Liver (tissue), 9 donors: Measurements from ENCODE around the gene MYG1. TPM values are rescaled to one million over a fixed set of nuclear protein-coding genes. Genes with fewer than 3 reads are reported as not detected.
"Not testable (repeated sequence)": the region's sequence is repeated elsewhere in the genome, so short reads cannot be mapped to it uniquely, and the experiment has no call there.

Experiments used
- DNase-seq: peaks from one replicate; pipeline ENCODE4 v3.0.0-alpha.2; 2017; ENCODE audit warnings: low spot score
- H3K27ac ChIP-seq, 2 donors: one replicate each; pipeline ENCODE4 v1.7.0; 2013; ENCODE audit warnings: inconsistent platforms in 2 of 2, low read length in 2 of 2, control low read depth in 1 of 2, low read depth in 1 of 2, mild to moderate bottlenecking in 1 of 2
- H3K27me3 ChIP-seq, 4 donors: one replicate each; pipeline versions ENCODE4 v1.6.1 to v1.7.0; 2013; ENCODE audit warnings: low read length in 3 of 4, inconsistent platforms in 1 of 4, mild to moderate bottlenecking in 1 of 4, moderate library complexity in 1 of 4; ENCODE audit not compliant: control insufficient read depth in 4 of 4, insufficient read depth in 4 of 4
- H3K36me3 ChIP-seq, 4 donors: one replicate each; pipeline versions ENCODE4 v1.6.1 to v1.7.0; 2013; ENCODE audit warnings: low read length in 3 of 4, mild to moderate bottlenecking in 3 of 4, low read depth in 1 of 4, moderate library complexity in 1 of 4; ENCODE audit not compliant: control insufficient read depth in 4 of 4, insufficient read depth in 3 of 4
- H3K4me1 ChIP-seq, 4 donors: one replicate each; pipeline versions ENCODE4 v1.6.1 to v1.7.0; 2013; ENCODE audit warnings: low read length in 3 of 4, mild to moderate bottlenecking in 3 of 4, moderate library complexity in 1 of 4; ENCODE audit not compliant: control insufficient read depth in 4 of 4, insufficient read depth in 4 of 4
- H3K4me3 ChIP-seq, 3 donors: one replicate each; pipeline versions ENCODE4 v1.6.1 to v1.7.0; 2013; ENCODE audit warnings: low read length in 3 of 3, control low read depth in 1 of 3, low read depth in 1 of 3, mild to moderate bottlenecking in 1 of 3
- H3K9ac ChIP-seq, 2 donors: one replicate each; pipeline ENCODE4 v1.7.0; 2013; ENCODE audit warnings: low read length in 2 of 2, mild to moderate bottlenecking in 2 of 2, moderate library complexity in 2 of 2, control low read depth in 1 of 2, low read depth in 1 of 2
- H3K9me3 ChIP-seq, 4 donors: one replicate each; pipeline versions ENCODE4 v1.6.1 to v1.7.0; 2013; ENCODE audit warnings: low read length in 3 of 4; ENCODE audit not compliant: control insufficient read depth in 4 of 4
- EGR1 ChIP-seq, 2 donors: IDR thresholded peaks; 2 replicates each; pipeline ENCODE4 v1.6.1; 2016 to 2018; ENCODE audit warnings: antibody characterized with exemption in 2 of 2, low read depth in 2 of 2
- FOXA2 ChIP-seq: IDR thresholded peaks from 2 replicates; pipeline ENCODE4 v1.6.1; 2016; ENCODE audit warnings: antibody characterized with exemption
- GABPA ChIP-seq, 2 donors: IDR thresholded peaks in 1 of 2; conservative IDR thresholded peaks in 1 of 2; 2 replicates each; pipeline ENCODE4 v1.6.1; 2016; ENCODE audit warnings: antibody characterized with exemption in 2 of 2, mild to moderate bottlenecking in 1 of 2, moderate library complexity in 1 of 2
- HNF4G ChIP-seq: IDR thresholded peaks from 2 replicates; pipeline ENCODE4 v1.6.1; 2016; ENCODE audit warnings: antibody characterized with exemption
- JUND ChIP-seq, 2 donors: IDR thresholded peaks; 2 replicates each; pipeline ENCODE4 v1.6.1; 2016; ENCODE audit warnings: antibody characterized with exemption in 2 of 2
- MAX ChIP-seq: IDR thresholded peaks from 2 replicates; pipeline ENCODE4 v1.6.1; 2016; ENCODE audit warnings: antibody characterized with exemption
- NR2F2 ChIP-seq: IDR thresholded peaks from 2 replicates; pipeline ENCODE4 v1.6.1; 2016; ENCODE audit warnings: antibody characterized with exemption
- RAD21 ChIP-seq, 2 donors: IDR thresholded peaks; 2 replicates each; pipeline ENCODE4 v1.6.1; 2016; ENCODE audit warnings: antibody characterized with exemption in 2 of 2, mild to moderate bottlenecking in 2 of 2
- RXRA ChIP-seq, 2 donors: IDR thresholded peaks; 2 replicates each; pipeline ENCODE4 v1.6.1; 2017 to 2018; ENCODE audit warnings: antibody characterized with exemption in 2 of 2, mild to moderate bottlenecking in 1 of 2
- SP1 ChIP-seq: IDR thresholded peaks from 2 replicates; pipeline ENCODE4 v1.6.1; 2018; ENCODE audit warnings: antibody characterized with exemption, mild to moderate bottlenecking
- TAF1 ChIP-seq: conservative IDR thresholded peaks from 2 replicates; pipeline ENCODE4 v1.6.1; 2016; ENCODE audit warnings: antibody characterized with exemption, mild to moderate bottlenecking
- YY1 ChIP-seq: IDR thresholded peaks from 2 replicates; pipeline ENCODE4 v1.6.1; 2016; ENCODE audit warnings: antibody characterized with exemption, mild to moderate bottlenecking
- ZBTB33 ChIP-seq: IDR thresholded peaks from 2 replicates; pipeline ENCODE4 v1.6.1; 2016; ENCODE audit warnings: antibody characterized with exemption
- WGBS: extraction: QIAGEN DNeasy Blood & Tissue Kit; methylation state at CpG from one replicate; pipeline ENCODE4 v1.1.7; 2013; 5-methylcytosine and 5-hydroxymethylcytosine counted together
- polyA plus RNA-seq, 2 donors: library from polyadenylated mRNA; stranded (reverse) in 1 of 2; unstranded in 1 of 2; fragments of 200-250 nt in 1 of 2; fragments of >200 nt in 1 of 2; fragmentation: Nextera tagmentation in 1 of 2; extraction: Ambion mirVana in 1 of 2; gene quantifications; one replicate each; pipeline versions ENCODE4 v1.2.1 to v1.2.3, GENCODE V29; 2013 to 2015
- total RNA-seq, 2 donors: library from RNA; depleted of rRNA; stranded (reverse); fragments of >200 nt; gene quantifications; one replicate each; pipeline ENCODE4 v1.2.3, GENCODE V29; 2014
- TF ChIP-seq, protein P1 (sequence below): IDR thresholded peaks from 2 replicates; pipeline ENCODE4 v1.6.1; 2016; ENCODE audit warnings: antibody characterized with exemption, mild to moderate bottlenecking
- donor health status: healthy.
- donor health status: healthy.
- donor health status: healthy.
- donor health status: healthy.
- donor health status: healthy.

MYG1 gene
- total and polyA plus RNA-seq, 4 donors = 15.0 to 28.0 (median 19.3) TPM

- Histone ChIP-seq H3K9me3 (no peaks in the 10 kb centered on the region), H3K27ac (no peak overlapping the region), H3K27me3 (no peaks in the 10 kb centered on the region), H3K36me3 (no peaks in the 10 kb centered on the region), H3K9ac (no peak overlapping the region), H3K4me3 (no peak overlapping the region), H3K4me1 (peaks cover 0 to 22% (median 12%) of the 10 kb centered on the region in 4 donors)
- 43% methylated on average over 16 of the region's 16 CpGs for WGBS
- DNase-seq = no peak
- TF ChIP-seq RXRA (IDR thresholded peaks at IDR 0.05) (no peak), GABPA (IDR thresholded peaks at IDR 0.05 in 1 of 2, conservative IDR thresholded peaks at IDR 0.05 in 1 of 2) (no peak), TAF1 (no peak), EGR1 (IDR thresholded peaks at IDR 0.05; ENCODE audit: low read depth in 2 of 2) (no peak)
These were observed 28.5 kb downstream of the MYG1 start for GRCh38 chr12:53328043-53328435.

- Histone ChIP-seq H3K9ac (no peak overlapping the region), H3K36me3 (no peaks in the 10 kb centered on the region), H3K27me3 (no peaks in the 10 kb centered on the region), H3K9me3 (no peaks in the 10 kb centered on the region), H3K27ac (no peak overlapping the region), H3K4me3 (no peak overlapping the region), H3K4me1 (peaks cover 0 to 4% (median 0%) of the 10 kb centered on the region in 4 donors)
- WGBS = 78% methylated on average over 5 of the region's 5 CpGs
- no peak for TF ChIP-seq JUND (IDR thresholded peaks at IDR 0.05)
- TF ChIP-seq, protein P1, sequence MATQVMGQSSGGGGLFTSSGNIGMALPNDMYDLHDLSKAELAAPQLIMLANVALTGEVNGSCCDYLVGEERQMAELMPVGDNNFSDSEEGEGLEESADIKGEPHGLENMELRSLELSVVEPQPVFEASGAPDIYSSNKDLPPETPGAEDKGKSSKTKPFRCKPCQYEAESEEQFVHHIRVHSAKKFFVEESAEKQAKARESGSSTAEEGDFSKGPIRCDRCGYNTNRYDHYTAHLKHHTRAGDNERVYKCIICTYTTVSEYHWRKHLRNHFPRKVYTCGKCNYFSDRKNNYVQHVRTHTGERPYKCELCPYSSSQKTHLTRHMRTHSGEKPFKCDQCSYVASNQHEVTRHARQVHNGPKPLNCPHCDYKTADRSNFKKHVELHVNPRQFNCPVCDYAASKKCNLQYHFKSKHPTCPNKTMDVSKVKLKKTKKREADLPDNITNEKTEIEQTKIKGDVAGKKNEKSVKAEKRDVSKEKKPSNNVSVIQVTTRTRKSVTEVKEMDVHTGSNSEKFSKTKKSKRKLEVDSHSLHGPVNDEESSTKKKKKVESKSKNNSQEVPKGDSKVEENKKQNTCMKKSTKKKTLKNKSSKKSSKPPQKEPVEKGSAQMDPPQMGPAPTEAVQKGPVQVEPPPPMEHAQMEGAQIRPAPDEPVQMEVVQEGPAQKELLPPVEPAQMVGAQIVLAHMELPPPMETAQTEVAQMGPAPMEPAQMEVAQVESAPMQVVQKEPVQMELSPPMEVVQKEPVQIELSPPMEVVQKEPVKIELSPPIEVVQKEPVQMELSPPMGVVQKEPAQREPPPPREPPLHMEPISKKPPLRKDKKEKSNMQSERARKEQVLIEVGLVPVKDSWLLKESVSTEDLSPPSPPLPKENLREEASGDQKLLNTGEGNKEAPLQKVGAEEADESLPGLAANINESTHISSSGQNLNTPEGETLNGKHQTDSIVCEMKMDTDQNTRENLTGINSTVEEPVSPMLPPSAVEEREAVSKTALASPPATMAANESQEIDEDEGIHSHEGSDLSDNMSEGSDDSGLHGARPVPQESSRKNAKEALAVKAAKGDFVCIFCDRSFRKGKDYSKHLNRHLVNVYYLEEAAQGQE = no peak
- no peak for TF ChIP-seq GABPA (IDR thresholded peaks at IDR 0.05 in 1 of 2, conservative IDR thresholded peaks at IDR 0.05 in 1 of 2)
- no peak for TF ChIP-seq YY1
- no peak for TF ChIP-seq HNF4G
- TF ChIP-seq NR2F2 = no peak
- TF ChIP-seq MAX = no peak
- no peak for DNase-seq
These were observed 31.2 kb downstream of the MYG1 start for GRCh38 chr12:53330671-53331070.

GRCh38 chr12:53332339-53332738, 32.8 kb downstream of the MYG1 start:
- not testable (repeated sequence) for H3K36me3 ChIP-seq, H3K4me1 ChIP-seq, H3K27ac ChIP-seq, H3K9me3 ChIP-seq, H3K4me3 ChIP-seq, DNase-seq, H3K9ac ChIP-seq, H3K27me3 ChIP-seq

DNA sequence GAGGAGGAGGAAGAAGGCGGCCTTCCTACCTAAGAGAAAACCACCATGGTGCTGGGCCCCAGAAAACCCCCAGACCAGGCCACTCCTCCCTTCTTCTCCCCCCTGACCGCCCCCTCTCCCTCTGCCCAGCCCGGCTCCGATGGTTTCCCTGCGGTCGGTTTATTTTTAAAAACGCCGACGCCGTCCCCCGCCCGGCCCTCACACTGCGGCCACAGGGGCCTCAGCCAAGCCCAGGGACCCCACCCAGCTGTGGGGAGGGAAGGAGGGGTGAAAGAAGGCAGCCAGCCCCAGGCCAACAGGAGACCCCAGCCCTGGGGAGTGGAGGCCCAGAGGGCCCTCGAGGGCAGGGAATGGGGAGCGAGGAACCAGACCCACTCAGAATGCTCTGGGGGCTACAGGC, 33.2 kb downstream of the MYG1 start:
- WGBS = 80% methylated on average over 15 of the region's 15 CpGs
- TF ChIP-seq NR2F2 = no peak
- TF ChIP-seq SP1 = no peak
- no peak for TF ChIP-seq FOXA2
- no peak for TF ChIP-seq ZBTB33
- no peak for TF ChIP-seq HNF4G
- no peak for TF ChIP-seq RAD21 (IDR thresholded peaks at IDR 0.05)
- Histone ChIP-seq H3K27ac (no peak overlapping the region), H3K36me3 (no peaks in the 10 kb centered on the region), H3K9me3 (no peaks in the 10 kb centered on the region), H3K27me3 (peaks cover 0 to 2% (median 0%) of the 10 kb centered on the region in 4 donors), H3K4me1 (no peaks in the 10 kb centered on the region), H3K9ac (no peak overlapping the region), H3K4me3 (no peak overlapping the region)
- DNase-seq = no peak
